Measurements from ENCODE around the gene CUTA.

Gene CUTA

DNA sequence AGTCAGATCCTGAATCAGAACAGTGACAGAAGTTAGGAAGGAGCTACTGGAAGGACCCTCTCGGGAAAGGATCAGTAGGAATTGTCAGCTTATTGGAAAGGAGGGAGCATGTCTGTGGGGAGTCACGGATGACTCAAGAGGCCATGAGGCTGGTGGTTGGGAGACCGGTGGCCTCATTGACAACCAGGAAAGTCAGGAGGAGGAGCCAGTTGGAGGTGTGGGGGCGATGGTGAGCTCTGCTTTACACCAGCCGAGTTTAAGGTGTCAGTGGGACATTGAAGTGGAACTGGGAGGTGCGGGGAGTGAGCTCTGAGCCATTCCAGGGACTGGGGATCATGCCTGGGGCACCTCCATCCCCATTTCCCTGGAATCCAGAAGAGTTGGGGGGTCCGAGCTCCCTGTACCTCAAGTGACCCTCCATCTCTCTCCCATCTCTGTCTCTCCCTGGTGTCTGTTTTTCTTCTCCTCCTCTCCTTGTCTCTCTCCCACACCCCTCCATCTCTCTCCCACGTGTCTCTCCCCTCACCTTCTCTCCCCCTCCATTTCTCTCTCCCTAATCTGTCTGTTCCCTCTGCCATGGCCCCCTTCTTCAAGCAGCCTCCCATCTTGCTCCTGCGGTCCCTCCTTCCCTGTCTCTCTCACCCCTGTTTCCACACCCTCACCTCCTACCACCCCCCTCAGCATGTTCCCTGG is 22.2 kb upstream of the CUTA start:
- no peak for FAIRE-seq
- TF ChIP-seq, protein P1, sequence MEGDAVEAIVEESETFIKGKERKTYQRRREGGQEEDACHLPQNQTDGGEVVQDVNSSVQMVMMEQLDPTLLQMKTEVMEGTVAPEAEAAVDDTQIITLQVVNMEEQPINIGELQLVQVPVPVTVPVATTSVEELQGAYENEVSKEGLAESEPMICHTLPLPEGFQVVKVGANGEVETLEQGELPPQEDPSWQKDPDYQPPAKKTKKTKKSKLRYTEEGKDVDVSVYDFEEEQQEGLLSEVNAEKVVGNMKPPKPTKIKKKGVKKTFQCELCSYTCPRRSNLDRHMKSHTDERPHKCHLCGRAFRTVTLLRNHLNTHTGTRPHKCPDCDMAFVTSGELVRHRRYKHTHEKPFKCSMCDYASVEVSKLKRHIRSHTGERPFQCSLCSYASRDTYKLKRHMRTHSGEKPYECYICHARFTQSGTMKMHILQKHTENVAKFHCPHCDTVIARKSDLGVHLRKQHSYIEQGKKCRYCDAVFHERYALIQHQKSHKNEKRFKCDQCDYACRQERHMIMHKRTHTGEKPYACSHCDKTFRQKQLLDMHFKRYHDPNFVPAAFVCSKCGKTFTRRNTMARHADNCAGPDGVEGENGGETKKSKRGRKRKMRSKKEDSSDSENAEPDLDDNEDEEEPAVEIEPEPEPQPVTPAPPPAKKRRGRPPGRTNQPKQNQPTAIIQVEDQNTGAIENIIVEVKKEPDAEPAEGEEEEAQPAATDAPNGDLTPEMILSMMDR (IDR thresholded peaks at IDR 0.05; ENCODE audit: insufficient read depth, missing control alignments): no peak
- DNase-seq (ENCODE audit: insufficient read length, low spot score): no peak

DNA sequence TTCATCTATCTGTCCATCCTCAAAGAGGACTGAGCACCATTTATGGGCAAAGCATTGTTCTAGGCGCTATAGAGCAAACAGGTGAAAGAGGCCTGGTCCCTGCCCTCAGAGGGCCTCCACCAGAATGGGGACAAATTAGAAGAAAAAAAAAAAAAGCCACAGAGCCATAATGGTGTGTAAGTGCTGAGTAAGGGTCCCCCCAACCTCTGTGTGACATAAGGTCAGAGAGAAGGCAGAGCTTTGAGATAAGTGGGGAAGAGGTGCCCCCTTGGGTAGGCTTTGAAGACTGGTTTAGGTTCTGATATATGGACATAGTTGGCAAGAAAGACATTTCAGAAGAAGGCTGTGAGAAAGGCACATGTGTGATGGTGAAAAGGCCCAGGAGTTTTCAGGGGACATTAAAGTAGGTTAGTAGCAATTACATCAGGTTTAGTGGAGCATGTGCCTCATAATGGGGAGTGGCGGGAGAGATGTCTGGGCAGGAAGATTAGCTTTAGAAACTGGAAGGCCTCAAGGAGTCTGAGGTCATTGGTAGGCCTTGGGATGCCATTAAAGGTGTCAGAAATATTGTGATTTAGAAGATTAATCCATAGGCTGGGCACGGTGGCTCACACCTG is 21.2 kb upstream of the CUTA start:
- FAIRE-seq: no peak
- DNase-seq (ENCODE audit: insufficient read length, low spot score): no peak
- TF ChIP-seq, protein P1 (IDR thresholded peaks at IDR 0.05; ENCODE audit: insufficient read depth, missing control alignments): no peak

DNA sequence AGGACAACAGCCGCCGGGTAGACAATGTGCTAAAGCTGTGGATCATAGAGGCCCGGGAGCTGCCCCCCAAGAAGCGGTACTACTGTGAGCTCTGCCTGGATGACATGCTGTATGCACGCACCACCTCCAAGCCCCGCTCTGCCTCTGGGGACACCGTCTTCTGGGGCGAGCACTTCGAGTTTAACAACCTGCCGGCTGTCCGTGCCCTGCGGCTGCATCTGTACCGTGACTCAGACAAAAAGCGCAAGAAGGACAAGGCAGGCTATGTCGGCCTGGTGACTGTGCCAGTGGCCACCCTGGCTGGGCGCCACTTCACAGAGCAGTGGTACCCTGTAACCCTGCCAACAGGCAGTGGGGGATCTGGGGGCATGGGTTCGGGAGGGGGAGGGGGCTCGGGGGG is 19.8 kb upstream of the CUTA start:
- TF ChIP-seq, protein P1 (IDR thresholded peaks at IDR 0.05; ENCODE audit: insufficient read depth, missing control alignments): no peak
- DNase-seq (ENCODE audit: insufficient read length, low spot score) (no peak), FAIRE-seq (no peak)

DNA sequence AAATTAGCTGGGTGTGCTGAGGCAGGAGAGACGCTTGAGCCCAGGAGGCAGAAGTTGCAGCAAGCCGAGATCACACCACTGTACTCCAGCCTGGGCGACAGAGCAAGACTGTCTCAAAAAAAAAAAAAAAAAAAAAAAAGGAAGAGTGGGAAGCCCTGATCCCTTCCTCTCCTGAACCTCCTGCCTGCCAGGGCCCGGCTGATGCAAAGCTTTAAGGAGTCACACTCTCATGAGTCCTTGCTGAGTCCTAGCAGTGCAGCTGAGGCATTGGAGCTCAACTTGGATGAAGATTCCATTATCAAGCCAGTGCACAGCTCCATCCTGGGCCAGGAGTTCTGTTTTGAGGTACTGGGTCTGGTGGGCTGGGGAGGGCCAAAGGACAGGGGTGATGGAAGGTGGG is 17.1 kb upstream of the CUTA start:
- TF ChIP-seq, protein P1 (IDR thresholded peaks at IDR 0.05; ENCODE audit: insufficient read depth, missing control alignments): no peak
- no peak for FAIRE-seq

DNA sequence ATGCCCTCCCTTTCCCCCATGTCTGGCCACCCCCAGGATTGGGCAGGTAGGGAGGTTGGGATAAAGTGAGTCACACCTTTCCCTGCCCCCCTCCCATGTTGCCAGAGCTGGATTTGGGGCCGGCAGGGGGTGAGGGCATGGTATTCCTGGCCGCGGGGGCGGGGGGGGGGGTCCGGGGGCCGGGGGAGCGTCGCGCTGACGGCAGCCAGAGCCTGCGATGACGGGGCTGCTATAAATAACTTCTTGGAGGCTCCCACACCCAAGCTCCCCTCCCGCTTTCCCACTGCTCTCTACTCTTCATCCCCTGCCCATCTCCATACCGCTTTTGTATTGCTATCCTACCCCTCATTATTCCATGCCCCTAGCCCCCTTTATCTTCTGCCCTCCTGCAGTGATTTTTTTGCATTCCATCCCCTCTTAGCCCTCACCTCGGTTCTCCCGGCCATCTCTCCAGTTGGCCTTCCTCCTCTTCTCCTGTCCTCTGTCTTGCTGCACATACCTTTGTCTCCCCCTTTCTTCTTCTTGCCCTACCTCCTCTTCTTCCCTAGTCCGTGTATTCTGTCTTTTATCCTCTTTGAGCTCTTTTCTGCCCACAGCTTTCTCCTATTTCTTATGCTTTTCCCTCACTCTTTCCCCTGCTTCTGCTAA is 15.8 kb upstream of the CUTA start:
- no peak for FAIRE-seq
- TF ChIP-seq, protein P1 (IDR thresholded peaks at IDR 0.05; ENCODE audit: insufficient read depth, missing control alignments): no peak

More for the DNA sequence above, 17.1 kb upstream of the CUTA start:
- no peak for DNase-seq (ENCODE audit: insufficient read length, low spot score)

DNA sequence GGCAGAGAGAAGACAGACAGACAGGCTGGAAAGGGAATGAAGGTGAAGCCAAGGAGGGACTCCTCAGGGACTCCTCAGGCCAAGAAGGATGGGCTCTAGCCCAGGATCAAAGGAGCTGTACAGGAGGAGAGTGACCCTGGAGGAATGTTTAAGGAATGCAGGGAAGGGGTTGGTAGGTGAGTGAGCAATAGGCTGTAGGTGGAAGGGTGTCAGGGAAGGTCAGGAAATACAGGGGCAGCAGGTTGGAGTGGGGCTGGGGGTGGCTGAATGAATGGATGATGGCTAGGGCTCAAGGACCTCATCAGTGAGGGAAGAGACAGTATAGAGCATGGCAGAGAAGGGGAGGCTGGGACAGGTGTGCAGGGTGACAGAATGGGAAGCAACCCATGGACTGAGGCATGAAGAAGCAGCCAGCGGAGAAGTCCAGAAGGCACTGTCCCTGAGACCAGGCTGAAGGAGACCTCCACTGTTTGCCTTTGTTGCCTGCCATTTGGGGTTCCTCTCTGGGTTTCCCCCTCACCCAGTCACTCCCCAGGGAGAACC is 15.2 kb upstream of the CUTA start:
- FAIRE-seq (no peak), DNase-seq (ENCODE audit: insufficient read length, low spot score) (no peak)
- TF ChIP-seq, protein P1 (IDR thresholded peaks at IDR 0.05; ENCODE audit: insufficient read depth, missing control alignments): no peak

More for the DNA sequence above, 15.8 kb upstream of the CUTA start:
- no peak for DNase-seq (ENCODE audit: insufficient read length, low spot score)

Data from D721Med (cell line).